GM12873 (cell line): ENCODE data around the gene FMN2.

Source experiments
- TF ChIP-seq, protein P1 (sequence below): IDR thresholded peaks from 2 replicates; pipeline ENCODE4 v1.5.1; 2012; ENCODE audit warnings: low read depth, mild to moderate bottlenecking, moderate library complexity, low read length, control low read depth; ENCODE audit not compliant: insufficient read depth; ENCODE audit errors: missing control alignments

FMN2 gene

DNA sequence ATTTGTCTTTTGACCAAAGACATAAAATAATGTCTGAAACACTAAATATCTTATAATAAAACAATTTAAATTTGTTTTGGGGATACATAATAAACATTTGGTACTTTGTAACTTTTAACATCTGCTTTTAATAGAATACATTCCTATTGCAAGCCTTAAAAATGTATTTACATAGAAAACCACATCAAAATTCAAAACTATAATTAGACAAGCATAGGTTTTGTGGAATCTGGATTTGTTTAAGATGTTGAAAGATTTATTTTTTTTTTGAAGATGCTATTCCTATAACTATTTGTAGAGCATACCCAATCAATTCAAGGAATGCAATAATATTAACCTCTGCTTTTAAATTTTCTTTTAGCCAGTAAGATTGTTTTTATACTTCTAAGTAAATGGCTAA is 125.7 kb downstream of the FMN2 start:
- TF ChIP-seq, protein P1, sequence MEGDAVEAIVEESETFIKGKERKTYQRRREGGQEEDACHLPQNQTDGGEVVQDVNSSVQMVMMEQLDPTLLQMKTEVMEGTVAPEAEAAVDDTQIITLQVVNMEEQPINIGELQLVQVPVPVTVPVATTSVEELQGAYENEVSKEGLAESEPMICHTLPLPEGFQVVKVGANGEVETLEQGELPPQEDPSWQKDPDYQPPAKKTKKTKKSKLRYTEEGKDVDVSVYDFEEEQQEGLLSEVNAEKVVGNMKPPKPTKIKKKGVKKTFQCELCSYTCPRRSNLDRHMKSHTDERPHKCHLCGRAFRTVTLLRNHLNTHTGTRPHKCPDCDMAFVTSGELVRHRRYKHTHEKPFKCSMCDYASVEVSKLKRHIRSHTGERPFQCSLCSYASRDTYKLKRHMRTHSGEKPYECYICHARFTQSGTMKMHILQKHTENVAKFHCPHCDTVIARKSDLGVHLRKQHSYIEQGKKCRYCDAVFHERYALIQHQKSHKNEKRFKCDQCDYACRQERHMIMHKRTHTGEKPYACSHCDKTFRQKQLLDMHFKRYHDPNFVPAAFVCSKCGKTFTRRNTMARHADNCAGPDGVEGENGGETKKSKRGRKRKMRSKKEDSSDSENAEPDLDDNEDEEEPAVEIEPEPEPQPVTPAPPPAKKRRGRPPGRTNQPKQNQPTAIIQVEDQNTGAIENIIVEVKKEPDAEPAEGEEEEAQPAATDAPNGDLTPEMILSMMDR, result no peak

DNA sequence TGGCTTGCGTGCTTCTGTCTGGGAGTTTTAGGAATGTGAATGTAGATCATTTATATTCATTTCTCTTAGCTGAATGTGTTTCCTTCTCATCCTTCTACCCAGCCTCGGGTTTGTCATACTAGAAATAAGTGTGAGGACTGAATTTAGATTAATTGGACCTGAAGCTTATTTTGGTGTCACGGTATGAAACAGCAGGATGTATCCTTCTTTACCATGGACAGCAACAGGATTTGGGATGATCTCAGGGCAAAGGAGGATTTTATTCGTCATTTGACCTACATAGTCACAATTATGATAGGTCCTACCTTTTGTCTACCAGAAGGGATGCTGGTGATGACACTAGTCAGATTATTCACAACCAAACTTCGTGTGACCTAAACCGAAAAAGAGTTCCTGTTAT is 127.4 kb downstream of the FMN2 start:
- TF ChIP-seq, protein P1, result no peak

DNA sequence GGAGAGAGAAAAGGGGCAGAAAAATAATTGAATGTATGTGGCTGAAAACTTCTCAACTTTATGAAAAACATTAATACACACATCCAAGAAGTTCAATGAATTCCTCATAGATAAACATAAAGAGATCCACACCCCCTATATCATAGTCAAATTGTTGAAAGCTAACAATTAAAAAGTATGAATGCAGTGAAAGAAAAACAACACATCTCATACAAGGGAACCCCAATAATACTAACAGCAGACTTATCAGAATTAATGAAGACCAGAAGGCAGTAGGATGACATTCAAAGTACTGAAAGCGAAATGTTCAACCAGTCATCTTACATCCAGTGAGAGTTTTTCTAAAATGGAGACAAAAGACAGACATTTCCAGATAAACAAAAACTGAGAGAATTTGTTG is 134.4 kb downstream of the FMN2 start:
- TF ChIP-seq, protein P1, result no peak

DNA sequence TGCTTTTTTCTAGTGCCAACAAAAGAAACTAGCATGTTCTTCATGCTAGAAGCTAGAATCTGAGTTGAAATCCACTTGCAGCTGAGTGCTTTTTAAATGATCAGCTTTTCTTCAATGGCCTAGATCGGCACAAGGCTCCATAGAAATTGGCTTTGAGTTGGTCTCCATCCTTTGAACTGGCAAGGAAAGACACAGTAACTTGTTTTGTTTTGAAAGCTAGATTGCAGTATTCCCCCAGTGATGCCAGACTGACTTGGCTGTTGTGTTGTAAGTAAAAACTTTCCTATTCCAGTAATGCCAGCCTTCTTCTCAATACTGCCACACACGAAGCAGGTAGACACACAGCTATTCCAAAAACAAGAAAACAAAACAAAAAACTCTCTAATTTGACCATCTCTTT is 139.1 kb downstream of the FMN2 start:
- TF ChIP-seq, protein P1, result no peak

DNA sequence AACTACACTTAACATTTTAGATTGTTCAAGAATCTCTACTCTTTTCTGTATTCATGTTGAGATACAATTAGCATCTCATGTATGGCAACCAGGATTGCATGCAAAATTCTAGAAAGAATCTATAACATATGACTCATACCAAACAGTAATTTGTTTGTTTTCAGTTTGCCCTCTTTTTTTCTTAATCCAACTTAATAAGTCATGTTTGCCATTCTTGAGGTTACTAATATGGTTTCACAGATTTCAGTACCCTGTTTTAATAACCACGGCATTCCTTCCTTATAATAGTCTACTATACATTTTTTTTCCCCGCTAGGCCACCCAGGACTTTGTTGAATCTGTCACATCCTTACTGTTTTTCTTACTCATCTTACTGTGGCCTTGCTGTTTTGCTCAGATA is 140.8 kb downstream of the FMN2 start:
- TF ChIP-seq, protein P1, result no peak

DNA sequence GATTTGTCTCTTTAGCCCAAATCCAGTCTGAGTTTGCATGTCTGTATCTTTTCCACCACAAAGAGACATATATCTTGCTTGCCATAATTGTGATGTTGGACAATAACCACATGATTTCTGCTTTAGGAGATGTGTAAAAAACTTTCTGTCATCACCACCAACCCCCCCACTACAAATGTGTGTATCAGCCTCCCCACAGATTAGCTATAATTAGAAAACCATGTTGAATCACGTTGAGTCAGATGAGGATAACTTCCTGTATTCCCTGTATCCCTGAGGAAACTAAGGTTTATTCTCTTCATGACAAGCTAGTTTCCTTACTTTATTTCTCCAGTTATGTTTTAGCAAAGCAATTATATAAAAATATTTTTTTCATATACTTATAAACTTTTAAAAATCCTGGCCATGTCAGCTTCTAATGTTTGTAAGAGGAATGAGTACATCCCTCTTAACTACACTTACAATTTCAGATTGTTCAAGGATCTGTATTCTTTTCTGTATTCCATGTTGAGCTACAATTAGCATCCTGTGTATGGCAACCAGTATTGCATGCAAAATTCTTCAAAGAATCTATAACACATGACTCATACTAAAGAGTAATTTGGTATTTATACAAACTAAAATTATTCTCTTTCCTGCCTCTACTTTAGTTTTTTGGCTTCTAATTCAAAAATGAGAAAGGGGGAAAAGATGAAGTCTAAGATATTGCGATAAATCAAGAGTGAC is 143.0 kb downstream of the FMN2 start:
- TF ChIP-seq, protein P1, result no peak

DNA sequence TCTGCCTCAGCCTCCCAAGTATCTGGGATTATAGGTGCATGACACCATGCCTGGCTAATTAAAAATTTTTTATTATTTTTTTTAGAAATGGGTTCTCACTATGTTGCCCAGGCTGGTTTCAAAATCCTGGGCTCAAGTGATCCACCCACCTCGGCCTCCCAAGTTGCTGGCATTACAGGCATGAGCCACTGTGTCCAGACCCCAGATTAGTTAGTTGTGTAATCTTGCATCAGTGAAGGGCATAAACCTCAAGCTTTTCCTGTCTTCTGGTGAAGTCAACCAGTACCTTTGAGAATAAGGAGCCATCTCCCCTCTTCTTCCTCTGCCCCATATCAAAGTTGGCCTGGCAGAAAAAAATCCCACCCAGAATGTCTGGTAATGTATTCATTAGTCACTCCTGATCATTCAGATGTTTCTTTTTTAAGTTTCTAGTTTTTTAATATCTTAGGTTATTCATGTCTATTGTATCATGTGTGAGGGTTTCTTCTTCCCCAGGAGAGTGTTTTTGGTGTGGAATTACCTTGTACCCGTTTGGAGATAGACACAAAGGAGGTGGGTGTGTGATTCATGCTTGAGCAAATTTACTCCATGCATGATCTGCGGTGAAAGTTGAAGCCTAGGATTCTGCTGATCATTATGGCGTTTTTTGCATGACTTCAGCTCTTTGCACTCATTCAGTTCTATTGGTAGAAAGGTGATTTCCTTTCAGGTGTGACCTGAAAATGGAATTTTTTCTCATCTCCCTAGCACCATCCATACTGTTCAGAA is 144.0 kb downstream of the FMN2 start:
- TF ChIP-seq, protein P1, result no peak
